Measurements from ENCODE around the gene ACTR3.

Gene ACTR3

DNA sequence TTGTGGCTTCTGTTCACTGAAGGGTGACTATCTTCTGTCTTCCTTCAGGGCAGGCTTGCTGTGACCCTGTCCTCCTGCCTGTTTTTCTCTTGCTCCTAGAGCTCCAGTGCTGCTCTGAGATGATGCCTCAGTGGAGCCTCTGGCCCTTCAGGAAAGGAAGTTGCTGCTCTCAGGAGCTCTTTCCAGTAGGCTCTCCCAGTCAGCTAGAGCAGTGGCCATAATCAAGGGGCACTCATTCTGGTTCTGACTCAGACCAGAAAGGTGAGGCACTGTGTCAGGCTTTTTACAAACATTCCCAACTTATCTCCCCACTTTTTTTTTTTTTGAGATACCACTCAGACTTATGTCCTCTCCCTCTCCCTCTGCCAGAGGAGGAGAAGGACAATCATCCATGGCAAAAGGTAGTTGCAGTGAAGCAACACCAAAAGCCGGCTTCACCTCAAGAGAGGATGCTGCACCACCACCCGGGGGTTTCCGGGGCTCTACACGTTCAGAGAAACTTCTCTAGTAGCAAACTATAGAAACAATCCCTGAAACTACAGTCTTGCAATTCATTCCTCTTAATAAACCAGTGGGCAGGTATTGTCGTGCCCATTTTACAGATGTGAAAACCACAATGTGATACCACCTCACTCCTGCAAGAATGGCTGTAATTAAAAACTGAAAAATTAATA is 115.4 kb downstream of the ACTR3 start:
- DNase-seq: no peak

DNA sequence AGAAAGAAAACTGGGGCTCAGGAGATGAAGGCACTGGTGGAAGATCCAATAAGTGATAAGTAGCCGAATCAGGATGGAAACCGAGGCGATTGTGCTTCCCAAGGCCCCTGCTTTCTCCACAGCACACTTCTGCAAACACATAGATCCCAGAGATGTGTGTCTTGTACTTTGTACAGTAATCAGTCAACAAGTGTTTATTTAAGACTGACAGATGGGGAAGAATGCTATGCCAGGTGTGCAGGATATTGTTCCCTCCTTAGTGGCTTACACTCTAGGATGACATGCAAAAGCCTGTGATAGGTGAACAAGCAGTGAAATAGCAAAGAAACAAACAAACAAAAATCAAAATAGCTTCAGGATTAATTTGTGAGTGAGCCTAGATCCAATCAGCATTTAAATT is 116.6 kb downstream of the ACTR3 start:
- DNase-seq: no peak

DNA sequence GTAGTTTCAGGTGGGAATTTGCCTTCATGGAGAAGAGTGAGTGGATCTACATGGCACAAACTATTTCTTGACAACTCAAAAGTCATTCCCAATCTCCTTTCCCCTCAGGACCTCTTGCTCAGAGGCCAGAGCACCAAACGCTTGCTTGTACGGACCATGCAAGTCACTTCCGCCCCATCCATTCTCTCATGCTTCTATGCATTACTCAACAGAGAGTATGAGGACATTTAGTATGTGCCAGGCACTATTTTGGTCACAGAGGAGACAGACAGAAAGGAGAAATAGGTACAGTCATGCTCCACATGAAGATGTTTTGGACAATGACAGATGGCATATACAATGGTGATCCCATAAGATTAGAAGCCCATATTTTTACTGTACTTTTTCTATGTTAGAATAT is 117.5 kb downstream of the ACTR3 start:
- no peak for DNase-seq

DNA sequence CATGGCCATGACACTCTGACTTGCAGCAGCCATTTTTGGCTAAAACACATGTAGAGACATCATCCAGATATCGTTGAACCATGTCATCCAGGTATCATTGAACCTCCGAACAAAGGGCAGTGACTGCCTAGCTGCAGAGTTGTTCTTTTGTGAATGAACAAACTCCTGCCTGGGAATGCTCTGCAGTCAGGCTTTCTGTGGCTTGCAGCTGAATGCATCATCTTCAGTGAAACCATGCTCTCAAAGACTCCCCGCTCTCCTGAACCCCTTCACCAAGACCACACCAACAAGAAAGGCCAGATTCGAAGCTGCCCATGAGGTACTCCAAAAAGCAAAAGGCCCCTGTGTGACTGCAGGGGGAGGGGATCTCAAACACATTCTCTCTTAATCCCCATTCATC is 118.8 kb downstream of the ACTR3 start:
- no peak for DNase-seq

- no peak for DNase-seq
These were observed 119.5 kb downstream of the ACTR3 start for GRCh38 chr2:114009205-114009944.

DNA sequence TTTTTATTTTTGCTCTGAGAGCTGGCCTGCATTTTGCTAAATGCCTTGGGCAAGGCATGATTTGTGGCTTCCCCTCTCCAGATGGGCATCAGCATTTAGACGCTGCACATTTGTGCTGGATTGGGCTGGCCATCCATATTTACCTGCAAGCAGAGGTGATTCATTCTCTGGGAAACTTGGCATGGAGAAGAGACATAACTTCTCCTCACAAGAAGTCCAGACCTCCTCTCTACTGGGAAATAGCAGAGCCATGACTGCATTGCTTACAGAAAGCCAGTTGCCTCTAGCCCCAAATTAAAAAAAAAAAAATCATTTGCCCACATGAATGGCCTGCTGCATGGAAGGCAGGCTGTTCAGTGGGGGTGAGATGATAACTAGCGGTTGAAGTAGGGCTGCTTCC is 120.1 kb downstream of the ACTR3 start:
- no peak for DNase-seq

- DNase-seq: no peak
These were observed 121.8 kb downstream of the ACTR3 start for GRCh38 chr2:114011713-114012112.

Measured in hematopoietic multipotent progenitor cell treated with erythropoietin and hydrocortisone succinate and interleukin-3 and kit ligand, for 8 days (in vitro differentiated cells).